Thyroid gland (tissue), 4 donors: ENCODE measurements around the gene ST8SIA3.

Experiments used
- POLR2A ChIP-seq, 2 donors: fragments of 450-650 bp; IDR thresholded peaks; one replicate each; pipeline ENCODE4 v1.6.1; 2017; ENCODE audit warnings: antibody characterized with exemption in 2 of 2, mild to moderate bottlenecking in 2 of 2, moderate library complexity in 1 of 2
- TF ChIP-seq, protein P1 (sequence below), 6 experiments: fragments of 200-600 bp in 3 of 6; fragments of 450-650 bp in 3 of 6; sonication (generic) in 3 of 6; IDR thresholded peaks; one replicate each; pipeline ENCODE4 v1.5.1; 2016 to 2019; ENCODE audit warnings: antibody characterized with exemption in 6 of 6, mild to moderate bottlenecking in 2 of 6, inconsistent platforms in 1 of 6, moderate library complexity in 1 of 6

DNA sequence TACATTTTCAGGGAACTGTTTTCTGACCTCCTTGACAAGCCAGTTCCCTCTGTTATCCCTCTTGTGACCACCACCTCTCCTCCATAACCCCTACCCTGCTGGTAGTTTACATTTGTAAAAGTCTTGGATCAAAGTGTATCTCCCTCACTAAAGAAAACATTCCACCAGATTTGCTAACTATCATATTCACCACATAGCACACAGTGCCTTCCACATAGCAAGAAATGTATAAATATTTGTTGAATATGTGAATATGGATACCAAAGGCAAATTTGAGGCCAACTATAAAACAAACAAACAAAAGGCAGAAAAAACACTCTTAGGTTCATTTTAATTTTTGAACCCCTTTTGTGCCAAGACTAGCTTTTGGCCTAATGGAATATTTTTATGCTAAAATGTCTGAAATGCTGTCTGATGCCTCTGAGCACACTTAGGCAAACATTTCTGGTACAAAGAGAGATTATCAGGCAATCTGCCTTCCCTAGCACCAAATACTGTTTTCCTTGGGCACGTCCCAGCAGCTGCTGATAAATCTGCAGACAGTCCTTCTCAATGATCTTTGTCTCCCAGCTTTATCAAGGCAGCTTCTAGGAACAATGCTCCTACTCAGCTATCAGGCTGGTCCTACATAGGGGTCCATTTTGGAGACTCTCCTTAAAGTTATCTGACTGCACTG lies 26.7 kb upstream of the ST8SIA3 start:
- no peak for TF ChIP-seq POLR2A (IDR thresholded peaks at IDR 0.05)
- TF ChIP-seq, protein P1, sequence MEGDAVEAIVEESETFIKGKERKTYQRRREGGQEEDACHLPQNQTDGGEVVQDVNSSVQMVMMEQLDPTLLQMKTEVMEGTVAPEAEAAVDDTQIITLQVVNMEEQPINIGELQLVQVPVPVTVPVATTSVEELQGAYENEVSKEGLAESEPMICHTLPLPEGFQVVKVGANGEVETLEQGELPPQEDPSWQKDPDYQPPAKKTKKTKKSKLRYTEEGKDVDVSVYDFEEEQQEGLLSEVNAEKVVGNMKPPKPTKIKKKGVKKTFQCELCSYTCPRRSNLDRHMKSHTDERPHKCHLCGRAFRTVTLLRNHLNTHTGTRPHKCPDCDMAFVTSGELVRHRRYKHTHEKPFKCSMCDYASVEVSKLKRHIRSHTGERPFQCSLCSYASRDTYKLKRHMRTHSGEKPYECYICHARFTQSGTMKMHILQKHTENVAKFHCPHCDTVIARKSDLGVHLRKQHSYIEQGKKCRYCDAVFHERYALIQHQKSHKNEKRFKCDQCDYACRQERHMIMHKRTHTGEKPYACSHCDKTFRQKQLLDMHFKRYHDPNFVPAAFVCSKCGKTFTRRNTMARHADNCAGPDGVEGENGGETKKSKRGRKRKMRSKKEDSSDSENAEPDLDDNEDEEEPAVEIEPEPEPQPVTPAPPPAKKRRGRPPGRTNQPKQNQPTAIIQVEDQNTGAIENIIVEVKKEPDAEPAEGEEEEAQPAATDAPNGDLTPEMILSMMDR (IDR thresholded peaks at IDR 0.05): no peak
